Epithelial cell of prostate (primary cell): Measurements from ENCODE around the gene MYADM.

ENCODE experiments used
- DNase-seq: peaks from one replicate; pipeline ENCODE4 v3.0.0-alpha.2; 2011; ENCODE audit warnings: low read depth, low spot score
- H3K27ac ChIP-seq: fragments of 450-650 bp; 2 replicates; pipeline ENCODE4 v1.5.1; 2017; ENCODE audit warnings: mild to moderate bottlenecking

The MYADM gene

DNA sequence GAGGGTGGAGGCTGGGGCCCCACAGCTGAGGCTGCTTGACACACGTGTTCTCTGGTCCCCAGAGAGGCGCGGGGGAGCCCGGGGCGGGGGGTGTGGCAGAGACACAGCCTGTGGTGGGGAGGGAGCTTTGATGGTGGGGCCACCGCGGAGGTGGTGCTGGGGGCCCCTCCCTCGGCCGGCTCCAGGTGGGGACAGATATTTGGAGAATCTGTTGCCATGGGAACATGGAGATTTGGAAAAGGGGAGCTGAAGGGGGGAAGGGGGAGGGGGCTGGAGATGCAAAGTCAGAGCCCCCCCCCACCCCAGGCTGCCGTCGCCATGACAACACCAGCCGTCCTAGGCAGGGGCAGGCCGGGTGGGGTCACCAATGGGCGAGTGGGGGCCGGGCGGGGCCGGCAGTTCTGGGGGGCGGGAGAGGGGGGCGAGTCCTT, 15.6 kb downstream of the MYADM start:
- DNase-seq = no peak
- no peak overlapping the region for H3K27ac ChIP-seq

DNA sequence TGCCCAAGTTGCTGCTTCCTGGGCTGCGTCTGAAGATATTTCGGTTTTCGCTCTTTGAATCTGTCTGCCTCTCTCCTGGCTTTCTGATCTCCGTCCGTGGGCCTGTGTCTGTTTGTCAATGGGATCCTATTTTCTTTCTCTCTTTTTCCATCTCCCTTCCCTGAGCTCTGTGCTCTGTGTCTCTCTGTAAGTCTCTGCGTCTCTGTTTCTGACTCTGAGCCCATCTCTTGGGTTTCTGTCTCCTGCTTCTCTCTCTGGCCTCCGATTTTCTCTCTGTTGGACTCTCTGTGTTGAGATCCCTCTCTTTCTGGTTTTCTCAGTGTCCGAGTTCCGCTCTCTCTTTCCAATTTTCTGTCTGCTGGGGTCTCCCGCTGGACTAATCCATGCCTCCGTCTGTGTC, 16.1 kb downstream of the MYADM start:
- H3K27ac ChIP-seq = no peak overlapping the region
- DNase-seq = no peak

DNA sequence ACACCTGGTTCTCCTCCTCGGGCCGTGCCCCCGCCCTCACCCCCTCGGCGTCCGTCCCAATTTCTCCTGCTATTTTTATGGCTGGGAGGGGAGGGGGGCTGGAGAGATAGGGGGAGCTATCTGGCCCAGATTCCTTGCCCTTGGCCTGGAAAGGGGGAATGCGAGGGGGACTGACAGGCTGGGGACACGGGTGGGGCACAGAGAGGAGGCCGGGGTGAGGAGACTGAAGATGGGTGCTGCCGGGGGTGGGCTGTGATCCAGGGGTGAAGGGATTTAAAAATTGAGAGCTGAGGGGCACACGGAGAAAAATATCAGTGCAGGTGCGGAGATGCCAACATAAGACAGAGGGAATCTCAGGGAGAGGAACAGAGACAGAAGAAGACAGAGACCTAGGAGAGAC, 16.6 kb downstream of the MYADM start:
- no peak overlapping the region for H3K27ac ChIP-seq
- DNase-seq = no peak

DNA sequence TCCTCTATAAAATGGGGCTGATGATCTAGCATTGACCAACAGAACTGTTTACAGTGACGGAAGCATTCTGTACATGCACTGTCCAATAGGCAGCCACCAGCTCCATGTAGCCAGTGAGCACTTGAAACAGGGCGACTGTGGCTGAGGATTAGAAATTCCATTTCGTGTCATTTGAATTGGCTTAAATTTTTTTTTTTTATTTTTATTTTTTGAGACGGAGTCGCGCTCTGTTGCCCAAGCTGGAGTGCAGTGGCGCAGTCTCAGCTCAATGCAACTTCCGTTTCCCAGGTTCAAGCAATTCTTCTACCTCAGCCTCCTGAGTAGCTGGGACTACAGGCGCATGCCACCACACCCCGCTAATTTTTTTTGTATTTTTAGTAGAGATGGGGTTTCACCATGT, 17.4 kb downstream of the MYADM start:
- no peak for DNase-seq
- no peak overlapping the region for H3K27ac ChIP-seq

DNA sequence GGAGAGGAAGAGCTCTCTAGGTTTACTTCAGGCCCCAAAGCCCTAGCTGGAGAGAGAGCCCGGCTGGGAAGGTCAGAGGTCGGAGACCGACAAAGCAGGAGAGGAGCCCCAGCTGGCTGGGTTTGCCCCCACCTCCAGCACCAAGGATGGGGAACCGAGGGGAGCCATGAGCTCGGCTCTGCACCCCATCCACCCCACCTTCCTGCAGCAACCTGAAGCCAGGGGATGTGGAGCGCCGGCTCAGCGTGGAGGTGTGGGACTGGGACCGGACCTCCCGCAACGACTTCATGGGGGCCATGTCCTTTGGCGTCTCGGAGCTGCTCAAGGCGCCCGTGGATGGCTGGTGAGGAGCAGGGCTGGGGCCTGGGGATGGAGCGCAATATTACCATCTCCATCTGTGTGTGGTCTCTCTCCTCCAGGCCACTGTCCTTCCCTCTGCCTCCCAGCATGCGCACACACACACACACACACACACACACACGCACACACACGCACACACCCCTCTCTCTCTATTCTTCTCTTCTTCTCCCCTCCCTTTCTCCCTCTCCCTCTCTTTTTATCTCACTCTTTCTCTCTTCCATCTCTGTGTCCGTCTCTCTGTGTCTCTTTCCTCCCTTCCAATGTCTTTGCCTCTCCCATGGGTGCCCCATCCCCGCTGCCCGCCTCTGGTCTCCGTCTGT, 24.8 kb downstream of the MYADM start:
- DNase-seq = no peak
- no peak overlapping the region for H3K27ac ChIP-seq

DNA sequence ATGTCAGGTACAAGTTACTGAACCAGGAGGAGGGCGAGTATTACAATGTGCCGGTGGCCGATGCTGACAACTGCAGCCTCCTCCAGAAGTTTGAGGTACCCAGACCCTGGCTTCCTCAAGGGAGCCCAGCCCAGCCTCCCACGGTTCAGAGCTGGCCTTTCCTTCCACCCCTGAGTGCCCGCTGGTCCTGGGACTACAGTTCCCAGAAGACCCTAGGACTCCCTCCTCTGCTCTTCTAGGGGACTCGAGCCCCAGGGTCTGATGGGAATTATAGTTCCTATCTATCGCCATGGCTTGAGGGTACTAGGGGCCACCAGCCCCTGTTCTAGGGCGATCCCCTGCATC, 25.3 kb downstream of the MYADM start:
- no peak for DNase-seq

DNA sequence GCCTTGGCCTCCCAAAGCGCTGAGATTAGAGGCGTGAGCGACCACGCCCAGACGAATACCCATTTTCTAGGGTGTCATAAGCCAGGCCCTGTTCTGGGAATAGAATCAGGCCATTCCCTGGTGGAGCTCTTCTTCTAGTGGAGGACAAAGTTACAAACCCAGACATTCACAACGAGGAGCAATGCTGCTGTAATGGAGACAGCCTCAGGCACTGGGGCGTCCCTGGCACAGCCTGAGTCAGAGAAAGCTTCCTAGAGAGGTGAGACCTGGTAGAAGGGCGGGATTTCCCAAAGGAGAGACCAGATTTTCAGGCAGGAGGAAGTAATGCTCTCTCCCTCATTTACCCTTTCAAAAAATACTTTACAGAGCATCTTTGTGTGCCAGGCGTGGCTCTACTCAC, 27.0 kb downstream of the MYADM start:
- DNase-seq = no peak
- H3K27ac ChIP-seq = no peak overlapping the region

More for the DNA sequence above, 25.3 kb downstream of the MYADM start:
- no peak overlapping the region for H3K27ac ChIP-seq

DNA sequence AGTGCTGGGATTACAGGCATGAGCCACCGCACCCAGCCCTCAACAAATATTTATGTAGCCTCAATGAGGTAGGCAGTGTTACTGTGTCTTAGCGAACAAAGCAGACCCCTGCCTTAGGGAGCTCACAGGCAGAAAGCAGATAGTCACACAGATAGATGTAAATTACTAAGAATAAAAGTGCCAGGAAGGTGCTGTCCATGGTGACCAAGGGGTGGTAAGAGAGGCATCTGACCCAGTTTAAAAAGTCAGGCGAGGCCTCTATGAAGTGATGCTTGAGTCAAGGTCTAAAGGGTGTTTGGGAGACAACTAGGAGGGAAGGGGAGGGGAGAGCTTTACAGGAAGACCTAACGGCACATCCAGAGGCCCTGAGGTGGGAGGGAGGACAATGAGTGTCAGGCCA, 29.0 kb downstream of the MYADM start:
- H3K27ac ChIP-seq = no peak overlapping the region
- DNase-seq = no peak

DNA sequence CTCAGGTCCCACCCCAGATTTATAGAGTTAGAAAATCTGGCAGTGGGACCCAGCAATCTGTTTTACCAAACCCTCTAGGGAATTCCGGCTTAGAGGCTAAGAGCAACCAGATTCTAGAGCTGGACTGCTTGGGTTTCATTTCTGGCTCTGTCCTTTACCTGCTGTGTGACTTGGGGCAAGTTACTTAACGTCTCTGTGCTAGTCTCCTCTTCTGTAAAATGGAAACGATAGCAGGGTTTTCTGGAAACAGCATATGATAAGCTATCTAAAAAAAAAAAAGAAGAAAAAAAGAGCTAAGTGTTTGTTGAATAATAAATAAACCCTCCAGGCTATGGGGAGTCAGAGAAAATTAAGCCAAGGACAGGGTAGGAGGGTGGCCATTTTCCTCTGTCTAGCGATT, 29.8 kb downstream of the MYADM start:
- no peak overlapping the region for H3K27ac ChIP-seq
- DNase-seq = no peak

DNA sequence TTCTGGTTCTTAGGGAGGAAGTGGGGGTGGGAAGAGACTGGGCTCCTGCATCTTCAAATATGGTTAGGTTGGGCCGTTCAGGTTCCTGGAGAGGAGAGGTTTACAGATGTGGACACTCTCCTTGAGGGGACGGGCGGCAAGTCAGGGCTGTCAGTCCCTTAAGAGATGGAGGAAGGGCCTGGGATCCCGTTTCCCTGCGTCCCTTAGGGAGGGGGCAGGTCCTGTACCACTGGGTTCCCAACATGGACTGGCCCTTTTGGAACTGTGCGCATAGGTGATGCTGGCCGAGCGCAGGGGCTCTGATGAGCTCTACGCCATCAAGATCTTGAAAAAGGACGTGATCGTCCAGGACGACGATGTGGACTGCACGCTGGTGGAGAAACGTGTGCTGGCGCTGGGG, 30.5 kb downstream of the MYADM start:
- H3K27ac ChIP-seq = no peak overlapping the region
- no peak for DNase-seq

DNA sequence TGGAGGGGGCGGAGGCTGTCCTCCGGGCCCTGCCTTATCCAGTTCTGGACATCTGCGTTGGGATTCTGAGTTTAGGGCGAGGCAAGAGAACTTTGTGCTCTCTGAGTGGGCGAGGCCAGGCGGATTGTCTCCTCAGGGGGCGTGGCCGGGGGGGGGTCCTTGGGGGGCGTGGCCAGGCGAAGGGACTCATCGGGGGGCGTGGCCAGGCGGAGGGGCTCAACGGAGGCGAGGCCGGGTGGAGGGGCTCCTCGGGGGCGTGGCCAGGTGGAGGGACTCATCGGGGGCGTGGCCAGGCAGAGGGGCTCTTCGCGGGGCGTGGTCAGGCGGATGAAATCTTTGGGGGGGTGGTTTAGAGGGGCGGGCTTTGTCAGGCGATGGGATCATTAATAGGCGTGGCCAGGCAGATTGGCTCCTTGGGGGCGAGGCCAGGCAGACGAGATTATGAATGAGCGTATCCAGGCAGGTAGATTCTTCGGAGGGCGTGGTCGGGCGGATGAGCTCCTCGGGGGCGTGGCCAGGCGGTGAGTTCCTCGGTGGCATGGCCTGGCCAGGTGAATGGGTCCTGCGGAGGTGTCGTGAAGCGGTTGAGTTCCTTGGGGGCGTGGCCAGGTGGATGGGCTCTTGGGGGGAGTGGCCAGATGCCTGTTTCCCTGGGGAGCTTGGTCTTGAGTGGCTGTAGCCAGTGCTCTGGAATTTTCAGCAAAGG, 31.1 kb downstream of the MYADM start:
- no peak overlapping the region for H3K27ac ChIP-seq
- no peak for DNase-seq

DNA sequence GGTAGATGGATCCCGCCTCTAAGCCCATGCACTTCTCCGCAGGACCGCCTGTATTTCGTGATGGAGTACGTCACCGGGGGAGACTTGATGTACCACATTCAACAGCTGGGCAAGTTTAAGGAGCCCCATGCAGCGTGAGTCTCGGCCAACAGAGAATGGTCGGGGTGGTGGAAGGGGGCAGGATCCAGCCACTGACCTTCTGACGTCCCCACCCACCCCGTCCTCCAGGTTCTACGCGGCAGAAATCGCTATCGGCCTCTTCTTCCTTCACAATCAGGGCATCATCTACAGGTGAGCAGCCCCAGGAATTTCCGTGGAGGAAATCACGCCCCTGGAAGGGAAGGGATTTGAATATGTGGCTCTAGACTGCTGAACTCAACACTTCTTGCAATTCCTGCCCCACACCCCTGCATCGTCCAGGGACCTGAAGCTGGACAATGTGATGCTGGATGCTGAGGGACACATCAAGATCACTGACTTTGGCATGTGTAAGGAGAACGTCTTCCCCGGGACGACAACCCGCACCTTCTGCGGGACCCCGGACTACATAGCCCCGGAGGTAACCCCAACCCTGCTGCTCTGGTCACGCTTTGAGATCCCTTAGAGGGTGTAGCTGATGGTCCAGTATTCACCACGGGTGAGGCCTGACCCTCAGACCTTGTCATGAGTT, 32.6 kb downstream of the MYADM start:
- DNase-seq = no peak
- no peak overlapping the region for H3K27ac ChIP-seq

DNA sequence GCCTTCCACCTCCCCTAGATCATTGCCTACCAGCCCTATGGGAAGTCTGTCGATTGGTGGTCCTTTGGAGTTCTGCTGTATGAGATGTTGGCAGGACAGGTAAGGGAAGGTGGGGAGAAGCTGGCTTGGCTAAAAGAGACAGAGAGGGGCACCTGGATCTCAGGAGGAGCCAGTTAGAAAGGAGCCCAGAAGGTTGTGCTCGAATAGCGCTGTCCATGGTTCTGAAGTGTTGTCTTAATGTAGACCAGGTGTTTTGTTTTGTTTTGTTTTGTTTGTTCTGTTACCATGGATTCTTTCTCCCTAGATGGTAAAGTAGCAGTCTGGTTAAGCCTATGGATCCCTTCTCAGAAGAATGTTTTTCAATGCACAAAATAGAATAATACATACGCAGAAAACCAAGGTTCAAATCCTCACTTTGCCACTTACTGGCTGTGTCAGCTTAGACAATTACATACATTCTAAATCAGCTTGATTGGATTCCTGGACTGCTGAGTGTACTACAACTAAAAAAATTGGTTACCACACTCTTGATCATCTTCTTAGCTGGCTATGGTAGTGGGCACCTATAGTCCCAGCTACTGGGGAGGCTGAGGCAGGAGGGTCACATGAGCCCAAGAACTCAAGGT, 35.5 kb downstream of the MYADM start:
- no peak overlapping the region for H3K27ac ChIP-seq
- no peak for DNase-seq

DNA sequence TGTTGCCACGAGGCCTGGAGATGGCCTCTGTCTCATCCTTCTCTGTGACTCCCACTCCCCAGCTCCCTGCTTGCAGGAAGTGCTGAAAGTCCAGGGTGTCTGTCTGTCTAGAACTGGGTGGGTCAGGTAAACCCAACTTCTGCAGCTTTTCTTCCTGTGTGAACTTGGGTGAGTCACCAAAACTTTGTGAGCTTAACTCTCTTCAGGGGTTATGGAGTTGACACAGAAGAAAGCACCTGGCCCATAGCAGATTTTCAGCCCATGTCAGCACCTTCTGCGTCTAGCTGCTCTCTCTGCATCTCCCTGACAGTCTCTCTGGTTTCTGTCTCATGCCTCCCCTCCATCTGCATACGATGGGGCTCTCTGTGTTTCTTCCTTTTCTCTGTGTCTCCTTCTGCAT, 37.2 kb downstream of the MYADM start:
- no peak overlapping the region for H3K27ac ChIP-seq
- no peak for DNase-seq

DNA sequence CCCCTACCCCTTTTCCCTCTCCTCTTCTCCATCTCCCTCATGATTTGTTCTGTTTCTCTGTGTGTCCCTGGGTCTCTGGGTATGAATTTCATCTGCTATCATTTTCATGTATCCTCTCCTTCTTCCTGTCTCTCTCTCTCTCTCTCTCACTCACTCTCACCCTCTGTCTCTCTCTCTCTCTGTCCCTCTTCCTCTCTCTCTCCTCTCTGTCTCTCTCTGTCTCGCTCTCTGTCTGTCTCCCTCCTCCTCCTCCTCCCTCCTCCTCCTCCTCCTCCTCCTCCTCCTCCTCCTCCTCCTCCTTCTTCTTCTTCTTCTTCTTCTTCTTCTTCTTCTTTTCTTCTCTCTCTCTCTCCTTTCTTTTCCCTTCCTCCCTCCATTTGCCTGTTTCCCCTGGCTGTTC, 38.1 kb downstream of the MYADM start:
- no peak overlapping the region for H3K27ac ChIP-seq
- no peak for DNase-seq

DNA sequence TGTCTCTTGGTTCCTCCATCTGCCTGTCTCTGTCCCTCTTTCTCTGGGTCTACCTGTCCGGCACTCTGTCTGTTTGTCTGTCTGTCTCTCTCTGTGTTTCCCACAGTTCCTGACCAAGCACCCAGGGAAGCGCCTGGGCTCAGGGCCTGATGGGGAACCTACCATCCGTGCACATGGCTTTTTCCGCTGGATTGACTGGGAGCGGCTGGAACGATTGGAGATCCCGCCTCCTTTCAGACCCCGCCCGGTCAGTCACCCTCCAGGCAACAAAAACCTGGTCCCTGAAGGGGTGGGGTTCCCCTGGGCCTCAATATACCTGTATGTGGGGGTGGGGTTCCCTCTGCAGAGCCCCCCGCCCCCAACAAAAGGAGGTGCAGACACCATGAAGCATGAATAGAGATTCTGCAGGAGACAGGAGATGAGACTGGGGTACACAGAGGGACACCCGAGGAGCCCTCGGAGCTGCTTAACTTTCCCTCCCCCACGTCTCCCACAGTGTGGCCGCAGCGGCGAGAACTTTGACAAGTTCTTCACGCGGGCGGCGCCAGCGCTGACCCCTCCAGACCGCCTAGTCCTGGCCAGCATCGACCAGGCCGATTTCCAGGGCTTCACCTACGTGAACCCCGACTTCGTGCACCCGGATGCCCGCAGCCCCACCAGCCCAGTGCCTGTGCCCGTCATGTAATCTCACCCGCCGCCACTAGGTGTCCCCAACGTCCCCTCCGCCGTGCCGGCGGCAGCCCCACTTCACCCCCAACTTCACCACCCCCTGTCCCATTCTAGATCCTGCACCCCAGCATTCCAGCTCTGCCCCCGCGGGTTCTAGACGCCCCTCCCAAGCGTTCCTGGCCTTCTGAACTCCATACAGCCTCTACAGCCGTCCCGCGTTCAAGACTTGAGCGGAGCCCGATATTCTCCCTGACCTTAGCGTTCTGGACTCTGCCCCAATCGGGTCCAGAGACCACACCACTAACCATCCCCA, 38.8 kb downstream of the MYADM start:
- no peak overlapping the region for H3K27ac ChIP-seq
- DNase-seq = no peak

DNA sequence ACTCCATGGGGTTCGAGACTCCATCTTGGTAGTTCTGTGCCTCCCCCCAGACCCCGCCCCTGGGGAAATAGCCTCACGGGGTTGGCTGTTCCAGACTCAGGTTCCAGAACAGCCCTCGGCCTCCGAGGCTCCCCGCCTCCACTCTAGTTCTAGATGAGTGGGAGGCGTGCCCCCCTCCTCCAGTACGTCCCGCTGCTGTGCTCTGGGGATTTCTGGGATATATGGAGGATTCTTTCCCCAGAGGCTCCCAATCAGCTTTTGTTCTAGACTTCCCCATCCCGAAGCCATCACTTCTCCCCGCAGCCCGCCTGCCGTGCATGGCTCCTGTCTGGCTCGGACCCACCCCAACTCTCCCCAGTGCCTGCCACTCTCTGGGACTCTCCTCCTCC, 39.5 kb downstream of the MYADM start:
- H3K27ac ChIP-seq = no peak overlapping the region
- DNase-seq = no peak

DNA sequence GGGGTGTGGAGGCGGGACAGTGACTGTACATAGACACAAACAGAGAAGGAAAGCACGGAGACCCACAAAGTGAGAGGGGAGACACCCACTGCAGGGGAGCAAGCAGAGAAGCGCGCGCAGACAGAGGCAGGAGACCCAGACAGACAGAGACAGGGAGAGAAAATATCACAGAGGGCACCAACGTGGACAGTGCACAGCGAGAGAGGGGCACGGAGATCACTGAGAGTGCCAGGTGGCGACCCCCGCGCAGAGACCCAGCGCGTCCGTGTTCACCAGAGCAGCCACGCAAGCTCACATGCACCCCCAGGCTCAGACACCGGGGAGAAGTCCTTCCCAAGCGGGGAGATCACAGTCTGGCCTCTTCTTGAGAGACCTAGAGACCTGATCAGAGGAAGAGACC, 40.0 kb downstream of the MYADM start:
- no peak overlapping the region for H3K27ac ChIP-seq
- DNase-seq = no peak

DNA sequence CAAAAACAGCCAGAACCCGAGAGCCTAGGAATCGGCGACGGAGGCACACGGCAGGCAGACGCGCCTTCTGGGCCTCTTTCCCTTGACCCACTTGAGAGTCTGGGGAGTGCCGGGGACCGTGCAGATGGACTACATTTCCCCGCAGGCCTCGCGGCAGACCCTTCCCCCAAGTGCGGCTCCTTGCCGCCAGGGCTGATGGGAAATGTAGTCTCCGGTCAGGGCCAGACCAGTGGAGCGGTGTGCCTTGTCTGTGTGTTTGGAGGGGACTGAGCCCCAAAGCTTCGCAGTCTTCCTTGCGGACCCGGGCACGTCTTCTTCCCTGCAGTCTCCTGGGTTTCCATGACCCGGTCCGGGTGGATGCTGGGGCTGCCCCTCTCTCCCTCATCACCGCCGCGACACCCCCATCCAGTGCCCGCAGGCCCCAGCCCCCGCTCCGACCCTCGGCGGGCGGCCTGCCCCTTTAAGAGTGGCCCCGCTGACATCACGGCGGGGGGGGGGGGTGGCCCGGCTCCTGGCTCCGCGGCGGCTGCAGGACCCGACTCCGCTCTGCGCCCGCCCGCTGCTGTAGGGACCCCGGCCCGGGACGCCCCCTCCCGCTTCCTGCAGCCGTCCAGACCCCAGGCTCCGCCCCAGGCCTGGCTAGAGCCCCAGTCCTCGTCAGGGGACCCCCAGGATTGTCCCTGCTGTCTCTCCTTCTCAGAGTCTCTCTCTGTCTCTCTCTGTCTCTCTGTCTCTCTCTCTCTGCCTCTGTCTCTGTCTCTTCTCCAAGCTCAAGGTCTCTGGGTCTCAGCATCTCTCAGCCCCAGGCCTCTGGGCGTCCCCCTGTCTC, 40.6 kb downstream of the MYADM start:
- DNase-seq = no peak
- H3K27ac ChIP-seq = no peak overlapping the region
